BLaER1 treated with 17β-estradiol and CSF1 and Interleukin-3, amounts not matched to agents 10 nM and 100 nM (cell line): ENCODE results near the gene DYNLT1.
A peak's percentile ranks its signal among the peaks of the same experiment; 100 is the strongest.
"Not testable (repeated sequence)": the region's sequence is repeated elsewhere in the genome, so short reads cannot be mapped to it uniquely, and the experiment has no call there.

Experiments used
- H3K27ac ChIP-seq, 11 experiments: shearing (Covaris generic); formaldehyde crosslinking; 2 replicates each; pipeline ENCODE4 v1.8.1; 2022
- H3K27me3 ChIP-seq, 11 experiments: shearing (Covaris generic); formaldehyde crosslinking; 2 replicates each; pipeline ENCODE4 v1.8.1; 2022
- H3K36me3 ChIP-seq, 11 experiments: shearing (Covaris generic); formaldehyde crosslinking; 2 replicates each; pipeline ENCODE4 v1.8.1; 2022
- H3K4me1 ChIP-seq, 10 experiments: shearing (Covaris generic); formaldehyde crosslinking; 2 replicates each; pipeline ENCODE4 v1.8.1; 2022
- H3K4me2 ChIP-seq, 11 experiments: shearing (Covaris generic); formaldehyde crosslinking; 2 replicates each; pipeline ENCODE4 v1.8.1; 2022
- H3K4me3 ChIP-seq, 10 experiments: shearing (Covaris generic); formaldehyde crosslinking; 2 replicates each; pipeline ENCODE4 v1.8.1; 2022
- H3K9ac ChIP-seq, 11 experiments: shearing (Covaris generic); formaldehyde crosslinking; 2 replicates each; pipeline ENCODE4 v1.8.1; 2022
- H3K9me3 ChIP-seq, 11 experiments: shearing (Covaris generic); formaldehyde crosslinking; replicated peaks in 1 of 11; 2 replicates each; pipeline ENCODE4 v1.8.1; 2022
- H4K20me1 ChIP-seq, 11 experiments: shearing (Covaris generic); formaldehyde crosslinking; 2 replicates each; pipeline ENCODE4 v1.8.1; 2022
- Cebpa-rat ChIP-seq, 11 experiments: shearing (Covaris generic); IDR thresholded peaks; 2 replicates each; pipeline ENCODE4 v1.8.1; 2022

Gene DYNLT1

GRCh38 chr6:158640519-158640918 lies 4.0 kb downstream of the DYNLT1 start:
- peaks cover 24 to 60% (median 34%) of the 10 kb centered on the region in 10 experiments for H3K4me1 ChIP-seq
- H4K20me1 ChIP-seq: peaks cover 42 to 80% (median 65%) of the 10 kb centered on the region in 11 experiments
- H3K9ac ChIP-seq: peak overlapping the region in 3 of 11 experiments; percentile 6 to 23 (median 11); a peak in 3 of 22 replicates
- peak overlapping the region in 5 of 11 experiments; percentile 64 to 96 (median 88); a peak in 9 of 22 replicates for H3K4me2 ChIP-seq
- H3K36me3 ChIP-seq: peaks cover 31 to 74% (median 61%) of the 10 kb centered on the region in 11 experiments
- H3K27me3 ChIP-seq: peaks cover 0 to 5% (median 0%) of the 10 kb centered on the region in 11 experiments; a peak in 2 of 22 replicates
- H3K27ac ChIP-seq: no peak overlapping the region
- no peaks in the 10 kb centered on the region for H3K9me3 ChIP-seq
- H3K4me3 ChIP-seq: no peak overlapping the region; a peak in 1 of 20 replicates
- TF ChIP-seq Cebpa-rat (IDR thresholded peaks at IDR 0.05): no peak

GRCh38 chr6:158639056-158639455 lies 5.5 kb downstream of the DYNLT1 start:
- Histone ChIP-seq H3K4me2 (peak overlapping the region in 2 of 11 experiments; percentile 26 to 36; a peak in 3 of 22 replicates), H3K4me3 (no peak overlapping the region), H3K36me3 (peaks cover 43 to 89% (median 75%) of the 10 kb centered on the region in 11 experiments), H4K20me1 (peaks cover 42 to 84% (median 67%) of the 10 kb centered on the region in 11 experiments), H3K27me3 (no peaks in the 10 kb centered on the region), H3K9me3 (no peaks in the 10 kb centered on the region), H3K4me1 (peaks cover 17 to 53% (median 27%) of the 10 kb centered on the region in 10 experiments), H3K9ac (0 out of 22 replicates have a peak overlapping the region, but pooled peaks of 1 of the 11 experiments have one; percentile 18), H3K27ac (peak overlapping the region in 2 of 11 experiments; percentile 2 to 9; a peak in 1 of 22 replicates)
- no peak for TF ChIP-seq Cebpa-rat (IDR thresholded peaks at IDR 0.05)

GRCh38 chr6:158638324-158638854 lies 6.2 kb downstream of the DYNLT1 start:
- H3K4me2 ChIP-seq: no peak overlapping the region
- H3K9ac ChIP-seq: peak overlapping the region in 1 of 11 experiments; percentile 43; a peak in 2 of 22 replicates
- H3K4me1 ChIP-seq: peaks cover 12 to 52% (median 25%) of the 10 kb centered on the region in 10 experiments
- H3K4me3 ChIP-seq: no peak overlapping the region
- peaks cover 44 to 95% (median 78%) of the 10 kb centered on the region in 11 experiments for H3K36me3 ChIP-seq
- no peaks in the 10 kb centered on the region for H3K9me3 ChIP-seq
- H3K27me3 ChIP-seq: no peaks in the 10 kb centered on the region
- H4K20me1 ChIP-seq: peaks cover 38 to 84% (median 65%) of the 10 kb centered on the region in 11 experiments
- no peak for TF ChIP-seq Cebpa-rat (IDR thresholded peaks at IDR 0.05)
- H3K27ac ChIP-seq: 0 out of 22 replicates have a peak overlapping the region, but pooled peaks of 1 of the 11 experiments have one; percentile 9

GRCh38 chr6:158636778-158637177 lies 7.8 kb downstream of the DYNLT1 start:
- no peak for TF ChIP-seq Cebpa-rat (IDR thresholded peaks at IDR 0.05)
- Histone ChIP-seq H3K27me3 (no peaks in the 10 kb centered on the region), H3K4me1 (peaks cover 0 to 51% (median 19%) of the 10 kb centered on the region in 10 experiments; a peak in 12 of 20 replicates), H4K20me1 (peaks cover 23 to 85% (median 60%) of the 10 kb centered on the region in 11 experiments), H3K4me3 (no peak overlapping the region), H3K9me3 (no peaks in the 10 kb centered on the region), H3K36me3 (peaks cover 52 to 100% (median 86%) of the 10 kb centered on the region in 11 experiments), H3K27ac (no peak overlapping the region), H3K4me2 (no peak overlapping the region), H3K9ac (no peak overlapping the region)

- H4K20me1 ChIP-seq: peaks cover 17 to 80% (median 50%) of the 10 kb centered on the region in 11 experiments
- peaks cover 61 to 100% (median 89%) of the 10 kb centered on the region in 11 experiments for H3K36me3 ChIP-seq
- H3K9me3 ChIP-seq: no peaks in the 10 kb centered on the region
- H3K4me3 ChIP-seq: no peak overlapping the region
- H3K27ac ChIP-seq: no peak overlapping the region
- no peak overlapping the region for H3K4me2 ChIP-seq
- H3K27me3 ChIP-seq: no peaks in the 10 kb centered on the region
- no peak overlapping the region for H3K9ac ChIP-seq
- H3K4me1 ChIP-seq: peaks cover 0 to 50% (median 15%) of the 10 kb centered on the region in 10 experiments; a peak in 12 of 20 replicates
- no peak for TF ChIP-seq Cebpa-rat (IDR thresholded peaks at IDR 0.05)
Observed at GRCh38 chr6:158635427-158636073, 9.0 kb downstream of the DYNLT1 start.

GRCh38 chr6:158634695-158635426 lies 9.7 kb downstream of the DYNLT1 start:
- Histone ChIP-seq H3K27ac (no peak overlapping the region), H3K9me3 (no peaks in the 10 kb centered on the region), H3K4me1 (peaks cover 0 to 43% (median 10%) of the 10 kb centered on the region in 10 experiments; a peak in 10 of 20 replicates), H3K36me3 (peaks cover 64 to 100% (median 89%) of the 10 kb centered on the region in 11 experiments), H3K27me3 (no peaks in the 10 kb centered on the region), H3K4me3 (no peak overlapping the region), H3K9ac (no peak overlapping the region), H3K4me2 (no peak overlapping the region), H4K20me1 (peaks cover 12 to 73% (median 43%) of the 10 kb centered on the region in 11 experiments)
- no peak for TF ChIP-seq Cebpa-rat (IDR thresholded peaks at IDR 0.05)

- peak overlapping the region in 1 of 11 experiments; percentile 27; a peak in 1 of 22 replicates for H3K4me2 ChIP-seq
- H3K4me1 ChIP-seq: peaks cover 0 to 27% (median 10%) of the 10 kb centered on the region in 10 experiments; a peak in 11 of 20 replicates
- no peak overlapping the region for H3K9ac ChIP-seq
- H3K4me3 ChIP-seq: no peak overlapping the region
- peaks cover 8 to 63% (median 37%) of the 10 kb centered on the region in 11 experiments; a peak in 20 of 22 replicates for H4K20me1 ChIP-seq
- no peak for TF ChIP-seq Cebpa-rat (IDR thresholded peaks at IDR 0.05)
- peak overlapping the region in 2 of 11 experiments; percentile 49 to 56; a peak in 4 of 22 replicates for H3K27ac ChIP-seq
- peaks cover 79 to 100% (median 90%) of the 10 kb centered on the region in 11 experiments for H3K36me3 ChIP-seq
- no peaks in the 10 kb centered on the region for H3K9me3 ChIP-seq
- H3K27me3 ChIP-seq: no peaks in the 10 kb centered on the region
Observed at GRCh38 chr6:158633127-158633526, 11.4 kb downstream of the DYNLT1 start.

GRCh38 chr6:158632538-158633119 lies 11.9 kb downstream of the DYNLT1 start:
- peak overlapping the region in 5 of 11 experiments; percentile 14 to 56 (median 36); a peak in 9 of 22 replicates for H3K27ac ChIP-seq
- peaks cover 0 to 27% (median 12%) of the 10 kb centered on the region in 10 experiments; a peak in 13 of 20 replicates for H3K4me1 ChIP-seq
- H3K4me2 ChIP-seq: peak overlapping the region in 5 of 11 experiments; percentile 27 to 64 (median 61); a peak in 10 of 22 replicates
- H3K9ac ChIP-seq, H3K9me3 ChIP-seq, H3K4me3 ChIP-seq, H3K27me3 ChIP-seq: not testable (repeated sequence)
- peaks cover 13 to 66% (median 39%) of the 10 kb centered on the region in 11 experiments; a peak in 21 of 22 replicates for H4K20me1 ChIP-seq
- H3K36me3 ChIP-seq: peaks cover 81 to 100% (median 91%) of the 10 kb centered on the region in 11 experiments
